ENCODE data around the gene PLEKHH1. TPM values are rescaled to one million over a fixed set of nuclear protein-coding genes. Genes with fewer than 3 reads are reported as not detected.
"Not testable (repeated sequence)": the region's sequence is repeated elsewhere in the genome, so short reads cannot be mapped to it uniquely, and the experiment has no call there.

The PLEKHH1 gene
- total RNA-seq, 2 experiments from 2014 or later: 0.53 to 0.63 TPM

DNA sequence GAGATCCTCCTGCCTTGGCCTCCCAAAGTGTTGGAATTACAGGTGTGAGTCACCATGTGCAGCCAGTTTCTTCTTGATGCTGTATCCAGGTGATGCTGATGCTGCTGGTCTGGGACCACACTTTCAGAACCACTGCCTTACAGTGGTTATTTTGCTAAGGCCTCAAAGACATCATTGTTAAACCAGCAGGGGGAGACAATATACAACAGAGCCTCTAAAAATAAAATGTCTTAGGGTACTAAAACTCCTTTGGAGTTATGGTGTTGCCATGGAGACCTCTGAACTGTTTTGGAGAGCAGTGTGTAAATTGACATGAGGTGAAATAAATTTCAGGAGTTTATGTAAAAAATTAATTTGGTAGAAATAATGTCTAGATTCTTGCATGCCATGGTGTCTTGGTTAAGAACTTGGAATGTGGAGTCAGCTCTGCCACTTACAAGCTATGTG is 85.5 kb downstream of the PLEKHH1 start:
- no peak for DNase-seq
- peaks cover 32% of the 10 kb centered on the region for H3K4me1 Mint-ChIP-seq
- H3K27ac Mint-ChIP-seq: no peak overlapping the region

DNA sequence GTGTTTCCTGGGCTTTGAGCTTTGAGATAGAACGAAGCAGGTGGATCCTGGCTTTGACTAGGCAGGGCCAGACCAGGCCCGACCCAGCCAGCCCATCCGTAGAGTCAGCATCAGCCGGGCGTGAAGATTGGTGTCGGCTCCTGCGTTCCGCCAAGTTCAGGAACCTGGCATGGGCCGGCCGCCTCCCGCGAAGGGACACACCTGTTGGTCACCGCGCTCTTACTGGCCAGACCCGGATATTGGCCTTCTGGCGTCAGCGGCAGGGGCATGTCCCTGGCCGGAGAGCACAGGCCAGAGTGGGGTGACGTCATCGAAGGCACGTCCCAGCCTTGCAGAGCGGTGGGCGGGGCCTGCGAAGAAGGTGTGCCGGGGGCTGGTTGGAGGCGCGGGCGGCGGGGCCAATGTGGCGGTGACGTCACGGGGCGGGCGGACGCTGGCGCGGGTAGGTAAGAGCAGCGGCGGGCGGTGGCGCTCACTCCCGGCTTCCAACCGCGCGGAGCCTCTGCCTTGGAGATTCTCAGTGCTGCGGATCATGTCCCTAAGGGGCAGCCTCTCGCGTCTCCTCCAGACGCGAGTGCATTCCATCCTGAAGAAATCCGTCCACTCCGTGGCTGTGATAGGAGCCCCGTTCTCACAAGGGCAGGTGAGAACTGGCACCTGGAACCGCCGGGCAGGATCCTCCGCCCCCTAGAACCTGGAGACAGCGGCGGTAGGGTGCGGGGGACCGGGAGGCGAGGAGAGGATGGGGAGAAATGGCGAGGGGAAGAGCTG is 86.5 kb downstream of the PLEKHH1 start, which contains the start of gene ARG2:
TSS of gene ARG2 (plus strand) at position 475 of the 771 bp plus-strand sequence. CDS start at position 533, 58 bp downstream.
- Mint-ChIP-seq H3K4me3 (peak within 1 kb of the TSS; percentile 78), H3K9me3 (no peaks in the 10 kb centered on the region), H3K27me3 (peaks cover 17% of the 10 kb centered on the region), H3K4me1 (peaks cover 32% of the 10 kb centered on the region), H3K36me3 (ENCODE audit: low read depth) (peaks cover 2% of the 10 kb centered on the region), H3K27ac (peak within 1 kb of the TSS; percentile 59)
- DNase-seq: peak; percentile 96
- POLR2A ChIA-PET: interaction anchor here (0.8 to 3.0 kb wide), 10 partner anchors 20 to 84 kb away, joined by 3 to 17 read pairs (median 4); partner anchors contain the start of genes PIGH, RDH11 and VTI1B
- CTCF ChIA-PET: interaction anchor here (0.7 to 4.5 kb wide), 30 partner anchors 8 to 260 kb away, joined by 3 to 88 read pairs (median 5); partner anchors contain the start of genes ATP6V1D, EIF2S1, PIGH and RDH11

More for the DNA sequence above, 85.5 kb downstream of the PLEKHH1 start:
- peaks cover 20% of the 10 kb centered on the region for H3K27me3 Mint-ChIP-seq
- ChIA-PET POLR2A (interaction anchor here (0.8 to 3.0 kb wide), 4 partner anchors 19 to 85 kb away, joined by 5 to 17 read pairs (median 6); partner anchors contain the start of genes PIGH and RDH11), CTCF (interaction anchor here (0.7 to 4.5 kb wide), 30 partner anchors 9 to 259 kb away, joined by 3 to 88 read pairs (median 5); partner anchors contain the start of genes ATP6V1D, EIF2S1, PIGH and RDH11)
- H3K36me3 Mint-ChIP-seq (ENCODE audit: low read depth): no peaks in the 10 kb centered on the region
- peak overlapping the region; percentile 22 for H3K4me3 Mint-ChIP-seq
- H3K9me3 Mint-ChIP-seq: no peaks in the 10 kb centered on the region

DNA sequence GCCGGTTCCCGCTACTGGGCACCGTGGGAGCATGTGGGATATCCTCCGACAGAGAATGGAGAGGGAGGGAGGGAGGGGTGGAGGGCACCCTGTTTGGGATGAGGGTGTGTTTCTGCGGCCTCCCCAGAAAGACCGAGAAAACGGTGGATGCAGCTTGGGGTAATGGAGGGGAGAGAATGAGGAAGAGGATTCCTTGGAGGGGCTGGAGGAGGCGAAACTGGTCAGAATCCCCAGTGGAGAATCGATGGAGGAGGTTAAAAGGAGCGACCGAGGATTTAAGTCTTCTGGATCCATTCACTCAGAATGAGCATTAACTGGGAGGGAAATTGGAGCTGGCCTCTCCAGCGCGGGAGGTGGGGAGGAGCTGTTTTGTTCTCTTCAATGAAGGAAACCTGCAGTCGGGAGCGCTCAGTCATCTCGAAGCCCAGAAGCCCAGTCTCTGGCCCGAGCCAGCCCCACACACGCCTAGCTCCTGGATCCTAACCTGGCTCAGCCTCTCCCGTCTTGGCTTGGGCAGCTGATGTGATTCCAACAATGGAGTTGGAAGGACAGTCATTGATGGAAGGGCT is 87.2 kb downstream of the PLEKHH1 start:
- CTCF ChIA-PET: interaction anchor here (1.3 to 4.5 kb wide), 3 partner anchors 21 to 83 kb away, joined by 4 to 88 read pairs (median 35); partner anchors contain the start of genes PIGH and RDH12
- H3K4me1 Mint-ChIP-seq: peaks cover 32% of the 10 kb centered on the region
- peaks cover 2% of the 10 kb centered on the region for H3K36me3 Mint-ChIP-seq (ENCODE audit: low read depth)
- peak overlapping the region; percentile 78 for H3K4me3 Mint-ChIP-seq
- DNase-seq: no peak
- POLR2A ChIA-PET: interaction anchor here (0.8 to 3.0 kb wide), 6 partner anchors 21 to 53 kb away, joined by 3 to 17 read pairs (median 3); partner anchors contain the start of genes PIGH and VTI1B
- peaks cover 15% of the 10 kb centered on the region for H3K27me3 Mint-ChIP-seq
- H3K27ac Mint-ChIP-seq: no peak overlapping the region
- H3K9me3 Mint-ChIP-seq: no peaks in the 10 kb centered on the region

DNA sequence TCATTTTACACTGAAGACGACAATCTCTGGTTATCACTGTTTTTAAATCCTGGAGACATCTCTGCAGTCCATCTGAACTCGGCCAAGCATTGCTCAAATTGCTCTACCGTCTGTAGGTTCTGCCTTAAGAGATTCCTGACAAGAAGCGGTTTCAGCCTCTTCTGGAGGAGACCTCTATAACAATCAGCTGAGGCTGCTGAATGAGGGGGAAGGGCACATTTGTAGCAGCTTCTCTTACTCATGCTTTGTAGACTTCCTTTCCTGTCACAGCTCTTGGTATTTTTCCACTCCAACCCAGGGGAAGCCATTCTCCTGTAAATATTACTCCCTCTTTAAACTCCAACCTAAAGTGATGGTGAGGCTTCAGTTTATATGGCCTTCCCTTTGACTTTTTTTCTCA is 89.6 kb downstream of the PLEKHH1 start:
- CTCF ChIA-PET: interaction anchor here (1.0 kb wide), 2 partner anchors 44 to 81 kb away, joined by 3 to 5 read pairs; no protein-coding TSS in a partner anchor
- no peaks in the 10 kb centered on the region for H3K9me3 Mint-ChIP-seq
- H3K27me3 Mint-ChIP-seq: peaks cover 11% of the 10 kb centered on the region
- peaks cover 32% of the 10 kb centered on the region for H3K4me1 Mint-ChIP-seq
- peaks cover 2% of the 10 kb centered on the region for H3K36me3 Mint-ChIP-seq (ENCODE audit: low read depth)
- H3K27ac Mint-ChIP-seq: no peak overlapping the region
- DNase-seq: no peak
- POLR2A ChIA-PET: interaction anchor here (1.1 to 1.4 kb wide), 3 partner anchors 22 to 73 kb away, joined by 3 to 4 read pairs (median 3); partner anchors contain the start of genes PIGH and RDH11
- H3K4me3 Mint-ChIP-seq: no peak overlapping the region

DNA sequence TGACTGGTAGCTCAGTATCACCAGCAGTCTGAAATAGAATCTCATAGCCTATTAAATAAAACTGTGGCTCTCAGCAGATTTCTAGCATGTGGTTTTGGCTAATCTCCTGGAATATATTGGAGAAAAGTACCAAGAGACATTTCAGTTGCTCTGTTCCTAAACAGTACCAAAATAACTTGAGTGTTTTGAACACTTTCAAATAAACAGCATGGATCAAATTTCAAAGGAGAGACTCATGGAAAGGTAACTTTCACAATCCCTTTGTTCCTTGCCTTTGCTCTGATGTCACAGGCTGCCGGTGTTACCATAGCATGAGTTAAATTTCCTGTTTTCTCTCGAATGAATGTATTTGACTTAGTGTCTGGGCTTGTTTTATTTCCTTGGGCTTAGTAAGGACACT is 90.0 kb downstream of the PLEKHH1 start:
- no peaks in the 10 kb centered on the region for H3K9me3 Mint-ChIP-seq
- no peak overlapping the region for H3K4me3 Mint-ChIP-seq
- peaks cover 2% of the 10 kb centered on the region for H3K36me3 Mint-ChIP-seq (ENCODE audit: low read depth)
- ChIA-PET POLR2A (interaction anchor here (1.1 to 1.4 kb wide), 3 partner anchors 23 to 73 kb away, joined by 3 to 4 read pairs (median 3); partner anchors contain the start of genes PIGH and RDH11), CTCF (interaction anchor here (1.0 kb wide), 2 partner anchors 43 to 80 kb away, joined by 3 to 5 read pairs; no protein-coding TSS in a partner anchor)
- no peak for DNase-seq
- peaks cover 11% of the 10 kb centered on the region for H3K27me3 Mint-ChIP-seq
- H3K27ac Mint-ChIP-seq: no peak overlapping the region
- peaks cover 32% of the 10 kb centered on the region for H3K4me1 Mint-ChIP-seq

DNA sequence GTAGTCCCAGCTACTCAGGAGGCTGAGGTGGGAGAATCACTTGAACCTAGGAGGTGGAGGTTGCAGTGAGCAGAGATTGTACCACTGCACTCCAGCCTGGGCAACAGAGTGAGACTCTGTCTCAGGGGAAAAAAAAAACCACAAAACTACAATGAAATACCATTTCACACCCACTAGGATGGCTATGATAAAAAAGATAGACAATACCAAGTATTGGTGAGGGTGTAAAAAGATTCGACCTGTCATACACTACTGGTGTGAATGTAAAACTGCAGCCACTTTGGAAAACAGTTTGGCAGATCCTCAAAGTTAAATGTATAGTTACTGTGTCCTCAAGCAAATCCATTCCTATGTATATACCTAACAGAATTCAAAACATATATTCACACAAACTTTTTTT is 93.0 kb downstream of the PLEKHH1 start:
- H3K36me3 Mint-ChIP-seq (ENCODE audit: low read depth); POLR2A ChIA-PET; DNase-seq; H3K27me3 Mint-ChIP-seq; CTCF ChIA-PET; H3K9me3 Mint-ChIP-seq; H3K27ac Mint-ChIP-seq; H3K4me3 Mint-ChIP-seq; H3K4me1 Mint-ChIP-seq: not testable (repeated sequence)

- Mint-ChIP-seq H3K9me3 (no peaks in the 10 kb centered on the region), H3K27ac (no peak overlapping the region), H3K36me3 (ENCODE audit: low read depth) (peaks cover 2% of the 10 kb centered on the region), H3K27me3 (peaks cover 4% of the 10 kb centered on the region), H3K4me3 (no peak overlapping the region), H3K4me1 (peaks cover 7% of the 10 kb centered on the region)
- ChIA-PET CTCF (interaction anchor here (1.0 to 1.2 kb wide), 2 partner anchors 8 to 27 kb away, joined by 3 read pairs; partner anchors contain the start of genes ARG2 and PIGH), POLR2A (interaction anchor here (0.9 kb wide), 1 partner anchor 267 kb away, joined by 3 read pairs; no protein-coding TSS in a partner anchor)
- DNase-seq: no peak
Observed at GRCh38 chr14:67627519-67627918, 94.4 kb downstream of the PLEKHH1 start.

- ChIA-PET POLR2A (interaction anchor here (1.0 kb wide), 1 partner anchor 9 kb away, joined by 3 read pairs; no protein-coding TSS in a partner anchor), CTCF (no interaction called here)
- Mint-ChIP-seq H3K4me3 (no peak overlapping the region), H3K9me3 (no peaks in the 10 kb centered on the region), H3K36me3 (ENCODE audit: low read depth) (no peaks in the 10 kb centered on the region), H3K27me3 (peaks cover 4% of the 10 kb centered on the region), H3K27ac (no peak overlapping the region), H3K4me1 (no peaks in the 10 kb centered on the region)
- DNase-seq: no peak
Observed at GRCh38 chr14:67630186-67630585, 97.1 kb downstream of the PLEKHH1 start.

DNA sequence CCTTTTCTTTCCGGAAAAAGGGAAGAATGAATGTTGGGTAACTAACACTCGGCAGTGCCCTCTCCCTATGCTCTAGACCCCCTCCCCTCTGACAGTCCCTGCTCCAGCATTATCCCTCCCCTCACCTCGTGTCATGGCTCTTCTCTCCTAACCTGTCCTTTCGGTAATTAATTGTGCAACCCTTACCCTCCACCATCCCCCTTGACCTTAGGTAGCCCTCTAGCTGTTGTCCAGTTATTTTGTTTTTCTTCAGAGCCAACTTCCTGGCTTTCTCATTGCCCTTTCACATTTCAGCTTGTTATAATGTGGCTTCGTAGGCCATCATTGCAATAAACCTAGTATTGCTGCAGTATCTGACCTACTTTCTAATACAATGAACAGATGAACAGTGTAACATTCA is 97.8 kb downstream of the PLEKHH1 start:
- Mint-ChIP-seq H3K4me1 (no peaks in the 10 kb centered on the region), H3K9me3 (no peaks in the 10 kb centered on the region), H3K4me3 (no peak overlapping the region), H3K36me3 (ENCODE audit: low read depth) (no peaks in the 10 kb centered on the region), H3K27ac (no peak overlapping the region), H3K27me3 (peaks cover 4% of the 10 kb centered on the region)
- ChIA-PET POLR2A (interaction anchor here (1.4 kb wide), 1 partner anchor 19 kb away, joined by 3 read pairs; no protein-coding TSS in a partner anchor), CTCF (interaction anchor here (0.7 to 1.1 kb wide), 3 partner anchors 36 to 1171 kb away, joined by 3 to 6 read pairs (median 3); no protein-coding TSS in a partner anchor)
- DNase-seq: no peak

DNA sequence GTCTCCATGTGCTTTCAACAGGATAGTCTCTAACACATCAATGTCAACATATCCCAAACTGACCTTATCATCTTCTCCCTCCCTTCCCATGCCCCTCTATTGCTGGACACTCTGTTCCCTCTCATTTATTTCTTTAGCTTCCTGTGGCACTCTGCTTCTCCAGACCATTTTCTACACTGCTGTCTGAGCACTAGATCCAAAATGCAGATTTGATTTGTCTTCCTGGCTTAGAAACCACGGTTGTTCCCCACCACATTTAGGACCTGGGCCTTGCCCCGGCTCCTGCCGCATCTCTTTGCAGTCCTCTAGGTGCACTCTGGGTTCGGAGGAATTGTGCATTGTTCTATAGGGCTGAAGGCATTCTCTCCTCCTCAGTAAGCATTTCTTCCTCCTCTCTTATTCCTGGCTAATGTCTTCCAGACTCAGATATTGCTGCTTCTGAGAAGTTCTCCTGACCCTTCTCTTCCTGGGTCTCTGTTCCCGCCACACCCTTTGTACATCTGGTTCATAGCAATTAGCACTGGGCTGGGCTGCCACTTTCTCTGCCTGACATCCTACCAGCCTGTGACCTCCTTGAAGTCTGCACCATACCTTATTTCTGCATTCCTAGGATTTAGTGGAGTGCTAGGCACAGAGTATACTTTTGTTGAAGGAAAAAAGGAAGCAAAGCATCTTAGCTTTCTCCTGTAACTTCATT is 100.5 kb downstream of the PLEKHH1 start:
- H3K4me1 Mint-ChIP-seq: no peaks in the 10 kb centered on the region
- no peaks in the 10 kb centered on the region for H3K36me3 Mint-ChIP-seq (ENCODE audit: low read depth)
- DNase-seq: no peak
- no peak overlapping the region for H3K4me3 Mint-ChIP-seq
- H3K27me3 Mint-ChIP-seq: peaks cover 4% of the 10 kb centered on the region
- ChIA-PET POLR2A (no interaction called here), CTCF (interaction anchor here (1.3 kb wide), 1 partner anchor 15 kb away, joined by 6 read pairs; no protein-coding TSS in a partner anchor)
- no peaks in the 10 kb centered on the region for H3K9me3 Mint-ChIP-seq
- H3K27ac Mint-ChIP-seq: no peak overlapping the region

GRCh38 chr14:67636361-67636919 is 103.3 kb downstream of the PLEKHH1 start:
- H3K9me3 Mint-ChIP-seq: no peaks in the 10 kb centered on the region
- no peaks in the 10 kb centered on the region for H3K36me3 Mint-ChIP-seq (ENCODE audit: low read depth)
- H3K4me1 Mint-ChIP-seq: no peaks in the 10 kb centered on the region
- no peak for DNase-seq
- no peak overlapping the region for H3K4me3 Mint-ChIP-seq
- POLR2A ChIA-PET: no interaction called here
- CTCF ChIA-PET: no interaction called here
- H3K27ac Mint-ChIP-seq: no peak overlapping the region
- H3K27me3 Mint-ChIP-seq: no peaks in the 10 kb centered on the region

GRCh38 chr14:67638642-67639041 is 105.6 kb downstream of the PLEKHH1 start:
- H3K27me3 Mint-ChIP-seq: no peaks in the 10 kb centered on the region
- CTCF ChIA-PET: interaction anchor here (0.9 kb wide), 1 partner anchor 65 kb away, joined by 3 read pairs; no protein-coding TSS in a partner anchor
- H3K9me3 Mint-ChIP-seq: no peaks in the 10 kb centered on the region
- peaks cover 10% of the 10 kb centered on the region for H3K36me3 Mint-ChIP-seq (ENCODE audit: low read depth)
- POLR2A ChIA-PET: no interaction called here
- no peak for DNase-seq
- no peak overlapping the region for H3K27ac Mint-ChIP-seq
- H3K4me3 Mint-ChIP-seq: no peak overlapping the region
- peaks cover 16% of the 10 kb centered on the region for H3K4me1 Mint-ChIP-seq
